T-helper 1 cell treated with Interleukin-12 subunit alpha and Interleukin-12 subunit beta and Interleukin-4 antibody, amounts not matched to agents 30 μg/mL and 1 μg/mL, for 36 hours (primary cell): Measurements from ENCODE around the gene XCL2.
A peak's percentile ranks its signal among the peaks of the same experiment; 100 is the strongest.

Source experiments
- H3K27ac Mint-ChIP-seq: one replicate; pipeline ENCODE4 v1.8.0; 2021; ENCODE audit warnings: mild to moderate bottlenecking, mixed read lengths
- H3K27me3 Mint-ChIP-seq: one replicate; pipeline ENCODE4 v1.8.0; 2021; ENCODE audit warnings: low read depth, mixed read lengths
- H3K36me3 Mint-ChIP-seq: one replicate; pipeline ENCODE4 v1.8.0; 2021; ENCODE audit warnings: low read depth, mixed read lengths
- H3K4me1 Mint-ChIP-seq: one replicate; pipeline ENCODE4 v1.8.0; 2021; ENCODE audit warnings: low read depth, mixed read lengths
- H3K4me3 Mint-ChIP-seq: one replicate; pipeline ENCODE4 v1.8.0; 2021; ENCODE audit warnings: mild to moderate bottlenecking, moderate library complexity, mixed read lengths
- H3K9me3 Mint-ChIP-seq: one replicate; pipeline ENCODE4 v1.8.0; 2021; ENCODE audit warnings: mixed read lengths

Gene XCL2

DNA sequence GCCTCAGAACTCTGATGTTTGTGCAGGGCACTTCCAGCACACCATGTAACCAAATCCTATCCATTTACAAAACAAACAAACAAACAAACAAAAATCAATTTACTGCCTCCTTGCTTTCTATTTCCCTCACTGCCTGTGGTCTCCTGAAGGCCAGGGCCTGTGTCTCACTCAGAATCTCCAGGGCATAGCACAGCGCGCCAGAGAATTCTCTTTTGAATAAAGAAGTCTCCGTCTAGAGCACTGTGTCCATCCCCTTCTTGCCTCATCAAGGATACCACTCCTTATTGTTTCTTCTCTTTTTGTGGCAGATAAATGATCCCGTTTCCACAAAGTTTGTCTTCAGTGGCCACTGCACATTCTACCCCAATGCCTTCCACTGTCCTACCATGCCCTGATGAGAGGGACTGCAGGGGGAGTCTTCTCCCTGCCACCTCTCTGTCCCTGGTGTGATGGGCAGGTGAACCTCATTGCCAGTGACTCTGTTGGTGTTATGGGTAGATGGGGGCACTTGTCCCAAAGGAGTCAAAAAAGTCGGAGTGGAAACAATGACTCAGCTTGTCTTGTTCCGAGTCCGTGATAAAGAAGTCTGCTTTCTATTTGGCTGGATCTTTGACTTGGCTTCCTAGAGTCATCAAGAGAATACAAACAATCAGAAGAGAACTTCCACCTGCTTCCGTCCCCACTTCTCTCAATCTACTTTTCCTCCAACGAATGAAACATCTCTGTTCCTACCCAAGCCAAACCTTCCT, 30.0 kb downstream of the XCL2 start:
- Mint-ChIP-seq H3K36me3 (peaks cover 9% of the 10 kb centered on the region), H3K9me3 (no peaks in the 10 kb centered on the region), H3K4me1 (peaks cover 68% of the 10 kb centered on the region), H3K27me3 (no peaks in the 10 kb centered on the region), H3K4me3 (peak overlapping the region; percentile 65), H3K27ac (peak overlapping the region; percentile 85)

DNA sequence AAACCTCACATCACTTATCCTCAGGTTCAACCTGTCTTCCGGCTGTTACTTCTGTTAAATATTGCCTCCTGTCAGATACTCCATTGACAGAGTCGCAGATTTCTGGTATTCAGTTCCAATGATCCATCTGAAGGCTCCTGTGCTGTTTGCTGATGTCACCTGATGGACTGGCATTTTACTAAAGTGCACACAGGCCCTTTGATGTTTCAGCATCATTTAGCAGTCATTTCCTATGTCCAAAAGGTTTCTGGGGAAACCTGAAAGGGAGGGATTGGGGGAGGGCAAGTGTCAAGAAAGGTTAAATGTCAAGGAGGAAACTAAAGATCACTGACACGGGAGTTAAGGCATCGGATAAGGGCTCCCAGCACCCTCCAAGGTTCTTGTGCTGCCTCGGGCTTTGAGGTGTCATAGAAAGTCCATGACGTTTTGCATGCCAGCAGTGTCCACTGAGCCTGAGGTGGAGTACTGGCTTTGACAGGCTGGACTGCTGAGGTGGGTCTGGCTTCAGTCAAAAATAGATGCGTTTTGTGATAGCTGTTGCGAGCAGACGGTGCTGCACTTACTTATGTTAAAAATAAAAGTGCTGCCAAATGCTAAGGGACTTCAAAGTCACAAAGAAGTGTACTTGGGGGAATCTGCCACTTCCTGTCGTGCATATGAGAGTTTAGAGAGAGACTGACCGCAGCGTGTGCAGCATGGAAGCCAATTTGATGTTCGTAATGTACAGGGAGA, 30.8 kb downstream of the XCL2 start:
- H3K27me3 Mint-ChIP-seq: no peaks in the 10 kb centered on the region
- H3K4me1 Mint-ChIP-seq: peaks cover 66% of the 10 kb centered on the region
- H3K4me3 Mint-ChIP-seq: peak overlapping the region; percentile 43
- H3K9me3 Mint-ChIP-seq: no peaks in the 10 kb centered on the region
- peak overlapping the region; percentile 85 for H3K27ac Mint-ChIP-seq
- H3K36me3 Mint-ChIP-seq: peaks cover 9% of the 10 kb centered on the region

DNA sequence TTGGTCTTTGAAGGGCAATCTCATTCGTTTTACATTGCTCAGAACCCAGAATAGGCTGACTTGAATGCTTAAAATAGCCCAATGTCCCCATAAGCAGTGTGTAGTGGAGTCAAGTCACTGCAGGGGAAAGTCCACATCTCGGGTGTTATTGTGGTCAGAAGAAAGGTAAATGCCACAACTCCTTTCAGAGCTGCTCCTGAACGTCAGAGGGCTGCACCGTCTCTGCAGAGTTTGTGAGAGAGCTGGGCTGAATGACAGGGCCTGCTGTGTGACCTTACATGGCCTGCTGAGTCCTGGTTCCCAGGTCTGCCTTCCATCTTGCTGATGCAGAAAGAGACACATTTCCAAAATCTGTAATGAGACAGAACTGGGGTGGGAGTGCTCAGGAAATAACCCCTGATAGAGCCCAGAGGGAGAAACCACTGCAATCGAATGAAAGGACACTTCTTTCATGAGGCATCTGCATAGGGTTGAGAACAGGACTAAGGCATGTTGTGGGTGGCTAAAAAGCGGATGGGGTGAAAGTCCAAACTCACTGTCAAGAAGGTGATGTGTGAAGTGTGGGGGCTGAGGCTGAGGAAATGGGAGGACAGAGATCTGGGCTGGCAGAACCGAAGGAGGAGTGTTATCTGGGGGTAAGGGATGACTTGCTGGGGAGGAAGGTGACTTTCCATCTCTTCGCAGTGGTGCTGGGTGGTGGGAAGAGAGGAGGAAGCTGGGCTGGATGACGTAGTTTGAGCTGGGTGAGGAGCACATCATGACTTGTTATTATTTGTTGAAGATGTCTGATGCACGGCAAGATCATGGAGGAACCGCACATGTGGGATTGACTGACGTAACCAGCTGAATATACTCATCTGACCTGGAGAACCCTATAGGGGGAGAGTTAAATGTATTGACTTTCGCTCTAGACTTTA, 33.7 kb downstream of the XCL2 start:
- Mint-ChIP-seq H3K4me1 (peaks cover 64% of the 10 kb centered on the region), H3K9me3 (no peaks in the 10 kb centered on the region), H3K4me3 (peak overlapping the region; percentile 27), H3K36me3 (peaks cover 12% of the 10 kb centered on the region), H3K27me3 (no peaks in the 10 kb centered on the region), H3K27ac (peak overlapping the region; percentile 81)

- Mint-ChIP-seq H3K36me3 (peaks cover 12% of the 10 kb centered on the region), H3K4me3 (no peak overlapping the region), H3K4me1 (peaks cover 64% of the 10 kb centered on the region), H3K27ac (peak overlapping the region; percentile 81), H3K9me3 (no peaks in the 10 kb centered on the region), H3K27me3 (no peaks in the 10 kb centered on the region)
These were observed 34.6 kb downstream of the XCL2 start for GRCh38 chr1:168509210-168509609.

GRCh38 chr1:168507828-168508227, 36.0 kb downstream of the XCL2 start:
- Mint-ChIP-seq H3K9me3 (no peaks in the 10 kb centered on the region), H3K27me3 (no peaks in the 10 kb centered on the region), H3K4me3 (no peak overlapping the region), H3K36me3 (peaks cover 11% of the 10 kb centered on the region), H3K4me1 (peaks cover 60% of the 10 kb centered on the region), H3K27ac (no peak overlapping the region)

GRCh38 chr1:168507231-168507630, 36.6 kb downstream of the XCL2 start:
- peaks cover 58% of the 10 kb centered on the region for H3K4me1 Mint-ChIP-seq
- H3K36me3 Mint-ChIP-seq: peaks cover 8% of the 10 kb centered on the region
- H3K9me3 Mint-ChIP-seq: no peaks in the 10 kb centered on the region
- H3K27ac Mint-ChIP-seq: no peak overlapping the region
- H3K4me3 Mint-ChIP-seq: no peak overlapping the region
- H3K27me3 Mint-ChIP-seq: no peaks in the 10 kb centered on the region

DNA sequence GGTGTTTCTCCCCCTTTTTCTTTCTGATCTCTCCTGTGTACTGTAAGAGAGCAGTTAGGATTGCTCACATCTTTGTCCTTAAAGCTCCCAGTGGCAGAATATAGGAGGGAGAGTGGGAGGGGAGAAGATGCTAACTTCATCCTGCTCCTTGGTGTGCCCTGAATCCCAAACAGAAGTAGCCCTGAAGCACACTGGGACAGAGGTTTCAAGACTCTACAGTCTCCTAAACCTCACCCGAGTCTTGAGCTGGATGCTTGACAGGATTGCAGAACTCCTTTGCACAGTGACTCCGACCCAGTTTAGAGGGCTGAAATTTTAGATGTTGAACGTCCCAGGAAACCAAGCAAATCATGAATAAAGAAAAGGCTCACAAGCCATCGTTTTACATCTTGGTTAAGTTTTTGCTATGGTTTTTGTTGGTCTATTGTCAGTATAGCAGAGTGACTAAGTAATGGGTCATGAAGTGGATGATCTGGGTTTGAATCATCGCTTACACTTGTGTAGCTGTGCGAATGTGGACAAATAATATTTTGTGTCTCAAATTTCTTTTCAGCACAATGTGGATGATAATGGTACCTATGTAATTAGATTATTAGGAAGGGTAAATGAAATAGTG, 37.5 kb downstream of the XCL2 start:
- Mint-ChIP-seq H3K4me3 (no peak overlapping the region), H3K27me3 (no peaks in the 10 kb centered on the region), H3K9me3 (no peaks in the 10 kb centered on the region), H3K36me3 (peaks cover 10% of the 10 kb centered on the region), H3K4me1 (peaks cover 60% of the 10 kb centered on the region), H3K27ac (no peak overlapping the region)

GRCh38 chr1:168505006-168505405, 38.8 kb downstream of the XCL2 start:
- H3K4me1 Mint-ChIP-seq: peaks cover 54% of the 10 kb centered on the region
- H3K27me3 Mint-ChIP-seq: no peaks in the 10 kb centered on the region
- H3K4me3 Mint-ChIP-seq: no peak overlapping the region
- no peaks in the 10 kb centered on the region for H3K9me3 Mint-ChIP-seq
- peaks cover 13% of the 10 kb centered on the region for H3K36me3 Mint-ChIP-seq
- no peak overlapping the region for H3K27ac Mint-ChIP-seq

- H3K27ac Mint-ChIP-seq: peak overlapping the region; percentile 37
These were observed 39.5 kb downstream of the XCL2 start for GRCh38 chr1:168504064-168504837.

GRCh38 chr1:168499688-168500049, 44.1 kb downstream of the XCL2 start:
- Mint-ChIP-seq H3K27me3 (peaks cover under 1% of the 10 kb centered on the region), H3K9me3 (peaks cover 3% of the 10 kb centered on the region), H3K4me1 (peaks cover 41% of the 10 kb centered on the region), H3K36me3 (peaks cover 15% of the 10 kb centered on the region), H3K4me3 (no peak overlapping the region), H3K27ac (no peak overlapping the region)

More at GRCh38 chr1:168504064-168504837, 39.5 kb downstream of the XCL2 start:
- H3K4me3 Mint-ChIP-seq: no peak overlapping the region
- peaks cover 13% of the 10 kb centered on the region for H3K36me3 Mint-ChIP-seq
- H3K9me3 Mint-ChIP-seq: no peaks in the 10 kb centered on the region
- peaks cover 52% of the 10 kb centered on the region for H3K4me1 Mint-ChIP-seq
- H3K27me3 Mint-ChIP-seq: no peaks in the 10 kb centered on the region

DNA sequence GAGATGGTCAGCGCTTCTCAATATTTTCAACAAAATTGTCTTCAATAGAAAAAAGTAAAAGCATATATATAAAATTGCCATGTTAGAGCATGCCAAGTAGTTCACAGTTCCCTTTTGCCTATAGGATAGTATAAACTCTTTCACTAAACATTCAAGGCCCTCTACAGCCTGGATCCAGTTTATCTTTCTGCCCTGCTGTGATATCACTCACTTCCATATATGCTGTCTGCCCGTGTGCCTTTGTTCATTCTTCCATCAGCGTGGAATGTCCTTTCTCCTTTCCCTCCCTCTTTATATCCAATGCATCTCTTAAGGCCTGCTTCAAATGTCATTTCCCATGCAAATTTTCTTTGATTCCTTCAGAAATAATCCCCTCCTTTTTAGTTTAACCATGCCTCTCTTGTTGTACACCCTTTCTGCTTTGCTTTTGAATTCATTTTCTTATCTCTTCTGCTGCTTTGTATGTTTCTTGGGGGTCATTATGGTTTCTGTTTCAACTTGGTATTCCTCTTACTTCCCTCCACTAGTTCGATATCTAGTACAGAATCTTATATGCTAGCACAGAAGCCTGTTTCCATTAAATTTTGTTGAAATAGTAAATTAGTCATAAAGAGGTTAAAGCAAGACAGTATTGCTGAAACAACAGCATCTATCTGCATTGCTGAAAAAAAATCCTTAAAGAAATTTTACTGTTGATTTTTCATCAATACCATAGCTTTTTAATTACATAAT, 44.7 kb downstream of the XCL2 start:
- H3K4me1 Mint-ChIP-seq: peaks cover 35% of the 10 kb centered on the region
- H3K36me3 Mint-ChIP-seq: peaks cover 12% of the 10 kb centered on the region
- H3K27me3 Mint-ChIP-seq: peaks cover 4% of the 10 kb centered on the region
- no peak overlapping the region for H3K27ac Mint-ChIP-seq
- no peak overlapping the region for H3K4me3 Mint-ChIP-seq
- peaks cover 3% of the 10 kb centered on the region for H3K9me3 Mint-ChIP-seq

DNA sequence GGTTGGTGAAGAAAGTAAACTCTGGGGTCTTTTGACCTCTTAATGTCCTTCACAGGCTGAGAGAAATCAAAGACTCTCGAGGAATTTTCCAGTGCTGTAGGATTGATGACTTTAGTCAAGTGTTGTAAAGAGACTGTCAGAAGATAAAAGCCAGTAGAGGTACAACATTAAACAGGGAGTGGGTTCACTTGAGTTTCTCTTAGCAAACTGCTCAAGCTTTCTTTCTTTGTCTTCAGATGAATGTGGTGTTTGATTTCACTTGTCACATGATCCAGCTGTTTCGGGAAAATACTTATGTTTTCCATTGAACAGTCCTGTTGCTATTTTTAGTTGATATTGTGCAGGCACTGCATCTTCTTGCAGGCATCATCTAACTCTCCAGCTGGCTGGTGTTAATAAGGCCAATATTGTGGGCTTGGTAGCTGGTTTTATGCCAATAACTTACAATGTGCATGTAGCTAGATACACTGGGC, 45.6 kb downstream of the XCL2 start:
- Mint-ChIP-seq H3K9me3 (peaks cover 3% of the 10 kb centered on the region), H3K4me1 (peaks cover 26% of the 10 kb centered on the region), H3K4me3 (no peak overlapping the region), H3K27me3 (peaks cover 4% of the 10 kb centered on the region), H3K27ac (no peak overlapping the region), H3K36me3 (peaks cover 15% of the 10 kb centered on the region)

GRCh38 chr1:168497376-168497950, 46.3 kb downstream of the XCL2 start:
- Mint-ChIP-seq H3K9me3 (peaks cover 3% of the 10 kb centered on the region), H3K36me3 (peaks cover 15% of the 10 kb centered on the region), H3K27me3 (peaks cover 4% of the 10 kb centered on the region), H3K4me3 (no peak overlapping the region), H3K27ac (no peak overlapping the region), H3K4me1 (peaks cover 26% of the 10 kb centered on the region)
